Endothelial cell of umbilical vein (primary cell): Measurements from ENCODE around the gene TUFM. TPM values are rescaled to one million over a fixed set of nuclear protein-coding genes. Genes with fewer than 3 reads are reported as not detected.

Experiments used
- BruUV-seq: library from RNA; stranded (reverse); fragments of 400-500 nt; replicated peaks from 2 replicates; lab custom pipeline; 2021; lab: Mats Ljungman, UMichigan
- CTCF ChIA-PET: fragments of 300-600, 350-600 bp; sonication (Branson Sonifier 250); formaldehyde crosslinking; loops from one replicate; lab custom pipeline; 2021; ENCODE audit warnings: antibody characterized with exemption, inconsistent platforms; lab: Charles Lee
- POLR2A ChIA-PET: fragments of 300-600, 350-600 bp; sonication (Branson Sonifier 250); formaldehyde crosslinking; loops from one replicate; lab custom pipeline; 2021; ENCODE audit warnings: antibody characterized with exemption, inconsistent platforms; lab: Charles Lee
- DNase-seq: peaks from one replicate; pipeline ENCODE4 v3.0.0-alpha.2; 2011; ENCODE audit warnings: low read depth, low spot score
- FAIRE-seq: peaks from 2 replicates; lab custom pipeline; 2011; peaks lifted over from hg19 to GRCh38; lab: Jason Lieb, UNC
- H2AFZ ChIP-seq: 2 replicates; pipeline ENCODE4 v1.6.0; 2012; ENCODE audit warnings: low read depth, low read length, control low read depth, inconsistent platforms
- H3K27ac ChIP-seq: 2 replicates; pipeline ENCODE4 v1.5.1; 2011; ENCODE audit warnings: low read depth, mild to moderate bottlenecking, control low read depth, low read length, moderate library complexity; ENCODE audit not compliant: insufficient read depth
- H3K27me3 ChIP-seq, 2 experiments: 2 replicates each; pipeline versions ENCODE4 v1.6.0 to v1.6.1; 2011; ENCODE audit warnings: low read length in 2 of 2, mixed read lengths in 1 of 2; ENCODE audit not compliant: control insufficient read depth in 2 of 2, insufficient read depth in 2 of 2
- H3K36me3 ChIP-seq, 2 experiments: 2 replicates in 1 of 2; 3 replicates in 1 of 2; pipeline ENCODE4 v1.5.1; 2011; ENCODE audit warnings: low read length in 2 of 2, mild to moderate bottlenecking in 1 of 2, moderate library complexity in 1 of 2; ENCODE audit not compliant: control insufficient read depth in 2 of 2, insufficient read depth in 2 of 2; ENCODE audit errors: extremely low read depth in 1 of 2
- H3K4me1 ChIP-seq: 3 replicates; pipeline ENCODE4 v1.5.1; 2011; ENCODE audit warnings: mild to moderate bottlenecking, low read length; ENCODE audit not compliant: control insufficient read depth, insufficient read depth; ENCODE audit errors: extremely low read depth
- H3K4me2 ChIP-seq: 2 replicates; pipeline ENCODE4 v1.6.1; 2011; ENCODE audit warnings: low read length, control low read depth, mixed read lengths; ENCODE audit not compliant: insufficient read depth
- H3K4me3 ChIP-seq, 3 experiments: fragments of 200-600 bp in 1 of 3; sonication (generic), shearing (Covaris generic) in 1 of 3; replicated peaks in 1 of 3; 2 replicates each; pipeline ENCODE4 v1.5.1; 2011 to 2016; ENCODE audit warnings: control low read depth in 3 of 3, low read length in 3 of 3, mild to moderate bottlenecking in 2 of 3, inconsistent platforms in 1 of 3, low read depth in 1 of 3, moderate library complexity in 1 of 3; ENCODE audit not compliant: insufficient read depth in 1 of 3
- H3K79me2 ChIP-seq: 2 replicates; pipeline ENCODE4 v1.6.0; 2012; ENCODE audit warnings: low read length, inconsistent platforms; ENCODE audit not compliant: control insufficient read depth, insufficient read depth
- H3K9ac ChIP-seq: replicated peaks from 2 replicates; pipeline ENCODE3; 2011; ENCODE audit warnings: low read length, control low read depth; ENCODE audit not compliant: insufficient read depth; ENCODE audit errors: extremely low read depth
- H3K9me1 ChIP-seq: replicated peaks from 3 replicates; pipeline ENCODE4 v1.6.0; 2011; ENCODE audit warnings: mild to moderate bottlenecking, low read length; ENCODE audit not compliant: control insufficient read depth, insufficient read depth; ENCODE audit errors: extremely low read depth
- H3K9me3 ChIP-seq: replicated peaks from 2 replicates; pipeline ENCODE4 v1.5.1; 2012; ENCODE audit warnings: low read length, inconsistent platforms; ENCODE audit not compliant: control insufficient read depth, insufficient read depth
- H4K20me1 ChIP-seq: replicated peaks from 2 replicates; pipeline ENCODE3; 2011; ENCODE audit warnings: mild to moderate bottlenecking, low read length; ENCODE audit not compliant: control insufficient read depth, insufficient read depth; ENCODE audit errors: extremely low read depth
- CTCF ChIP-seq, 2 donors: IDR thresholded peaks; 1 replicate in 1 of 2; 2 replicates in 1 of 2; pipeline ENCODE4 v1.5.1; 2011; ENCODE audit warnings: low read length in 2 of 2, mild to moderate bottlenecking in 2 of 2, moderate library complexity in 2 of 2, control low read depth in 1 of 2, inconsistent platforms in 1 of 2, low read depth in 1 of 2; ENCODE audit not compliant: insufficient read depth in 1 of 2; ENCODE audit errors: extremely low read depth in 1 of 2
- EZH2 ChIP-seq: IDR thresholded peaks from 2 replicates; pipeline ENCODE4 v1.6.1; 2012; ENCODE audit warnings: borderline replicate concordance, low read depth, mild to moderate bottlenecking, moderate library complexity, low read length, inconsistent platforms; ENCODE audit not compliant: severe bottlenecking
- FOS ChIP-seq: IDR thresholded peaks from 2 replicates; pipeline ENCODE4 v1.6.1; 2011; ENCODE audit warnings: mild to moderate bottlenecking, low read length, moderate library complexity, borderline replicate concordance; ENCODE audit not compliant: insufficient read depth
- GATA2 ChIP-seq: IDR thresholded peaks from 2 replicates; pipeline ENCODE4 v1.7.0; 2011; ENCODE audit warnings: low read depth, mild to moderate bottlenecking, moderate library complexity, mixed read lengths, low read length; ENCODE audit not compliant: insufficient read length, insufficient read depth
- JUN ChIP-seq: IDR thresholded peaks from 2 replicates; pipeline ENCODE4 v1.6.1; 2011; ENCODE audit warnings: borderline replicate concordance, low read depth; ENCODE audit not compliant: insufficient read length, insufficient read depth
- MAX ChIP-seq: IDR thresholded peaks from 2 replicates; pipeline ENCODE4 v1.6.1; 2011; ENCODE audit not compliant: insufficient read depth, insufficient read length
- MYC ChIP-seq: IDR thresholded peaks from one replicate; pipeline ENCODE4 v1.6.1; 2011; ENCODE audit warnings: mild to moderate bottlenecking, low read depth, low read length
- POLR2A ChIP-seq: IDR thresholded peaks from 2 replicates; pipeline ENCODE4 v1.6.1; 2012; ENCODE audit warnings: low read depth, mild to moderate bottlenecking, control low read depth, low read length
- POLR2AphosphoS5 ChIP-seq: IDR thresholded peaks from 2 replicates; pipeline ENCODE4 v1.6.1; 2012; ENCODE audit warnings: low read depth, mild to moderate bottlenecking, control low read depth, low read length, moderate library complexity; ENCODE audit not compliant: insufficient read depth
- dilution Hi-C: fragments of 300-500 bp; cut with MboI; formaldehyde crosslinking; loops from one replicate; pipeline ENCODE4 v1.15.0; 2019; ENCODE audit warnings: low sequenced_read_pairs; ENCODE audit not compliant: extremely low pct_ligation_motif_present
- intact Hi-C: fragments of 100-400 bp; cut with micrococcal nuclease; formaldehyde crosslinking; loops from one replicate; pipeline ENCODE4 v1.10.0; 2022
- polyA plus RNA-seq, 4 experiments: library from polyadenylated mRNA; depleted of rRNA in 3 of 4; stranded (reverse) in 3 of 4; unstranded in 1 of 4; fragments of >200 nt; gene quantifications; 2 replicates each; pipeline versions ENCODE4 v1.2.1 to v1.2.3, GENCODE V29; 2011 to 2012; ENCODE audit warnings: missing spikeins in 1 of 4
- total RNA-seq: library from RNA; stranded (reverse); gene quantifications from 2 replicates; pipeline ENCODE4 v1.2.3, GENCODE V29; 2021

Gene TUFM
- total and polyA plus RNA-seq, 2 donors (not counting 3 experiments of a cell fraction or from before 2014, with no cell fraction given), result 186 to 227 TPM

- no peak for TF ChIP-seq MYC
- TF ChIP-seq POLR2A, result no peak
- no peak for TF ChIP-seq CTCF (IDR thresholded peaks at IDR 0.05; ENCODE audit: extremely low read depth in 1 of 2, insufficient read depth in 1 of 2, low read depth in 1 of 2, low read length in 2 of 2)
- no peak for TF ChIP-seq GATA2
- no peak for TF ChIP-seq JUN
- TF ChIP-seq POLR2AphosphoS5, result no peak
- TF ChIP-seq EZH2, result no peak
- TF ChIP-seq FOS, result no peak
- TF ChIP-seq MAX, result no peak
- H3K4me3 ChIP-seq, result peak within 1 kb of the TSS; percentile 45 to 82 (median 80)
- H3K4me2 ChIP-seq, result peak within 1 kb of the TSS; percentile 80
- dilution Hi-C loops, result no loop called here
- no peaks in the 10 kb centered on the region for H3K9me1 ChIP-seq
- peak within 1 kb of the TSS; percentile 93 for H2AFZ ChIP-seq
- FAIRE-seq (no peak), DNase-seq (no peak)
- H3K4me1 ChIP-seq, result peaks cover 12% of the 10 kb centered on the region
- H3K36me3 ChIP-seq, result peaks cover 2 to 5% of the 10 kb centered on the region in 2 experiments
- no peaks in the 10 kb centered on the region for H3K9me3 ChIP-seq
- H3K27me3 ChIP-seq, result no peaks in the 10 kb centered on the region
- H3K79me2 ChIP-seq, result no peaks in the 10 kb centered on the region
- BruUV-seq, result no TSS peak
- intact Hi-C loops, result no loop called here
- no peak within 1 kb of the TSS for H3K27ac ChIP-seq
- ChIA-PET POLR2A (no interaction called here), CTCF (interaction anchor here (2.5 kb wide), 1 partner anchor 67 kb away, joined by 16 read pairs; no protein-coding TSS in a partner anchor)
- H4K20me1 ChIP-seq, result no peaks in the 10 kb centered on the region
- H3K9ac ChIP-seq, result peak within 1 kb of the TSS; percentile 59
Measured at GRCh38 chr16:28878083-28878926, 32.2 kb upstream of the TUFM start, which contains the start of gene ATP2A1. ATP2A1 (plus strand) TSS chr16:28878488; CDS start chr16:28878672, 184 bp downstream.
